Measurements from ENCODE around the gene PON2. TPM values are rescaled to one million over a fixed set of nuclear protein-coding genes. Genes with fewer than 3 reads are reported as not detected.

PON2 gene
- total RNA-seq, 1 donor from 2014 or later = 69.1 TPM

Other genes with a start within 250 kb of the PON2 start
- gene PON1, start 110.5 kb downstream of the PON2 start, total RNA-seq (ENCODE audit: insufficient read depth, low replicate concordance) = 0.24 TPM
- gene PON3, start 38.7 kb downstream of the PON2 start, total RNA-seq (ENCODE audit: insufficient read depth, low replicate concordance) = 8.2 TPM
- gene ASB4, start 50.9 kb upstream of the PON2 start, total RNA-seq (ENCODE audit: insufficient read depth, low replicate concordance) = 2.2 TPM
- 17.6 TPM for gene PDK4, start 161.5 kb upstream of the PON2 start, total RNA-seq (ENCODE audit: insufficient read depth, low replicate concordance)

Measured in umbilical cord (tissue), 1 donor.